ENCODE data around the gene CD36. TPM values are rescaled to one million over a fixed set of nuclear protein-coding genes. Genes with fewer than 3 reads are reported as not detected.

CD36 gene
- total and polyA plus RNA-seq, 10 of the 15 experiments (the other 5 are each of a cell fraction or from before 2014, with no cell fraction given): 0.20 to 283 (median 172) TPM

- H3K36me3 ChIP-seq (ENCODE audit: control insufficient read depth in 2 of 2, insufficient read depth in 2 of 2, low read length in 1 of 2): no peaks in the 10 kb centered on the region
- ATAC-seq (no peak), DNase-seq (ENCODE audit: low read depth, low spot score) (no peak), FAIRE-seq (no peak)
- intact Hi-C loops (cut with micrococcal nuclease; ENCODE audit: unreplicated experiment): no loop called here
- no peak for TF ChIP-seq NFIC (IDR thresholded peaks at IDR 0.05; ENCODE audit: low read depth, low read length)
- no peak for TF ChIP-seq DPF2 (IDR thresholded peaks at IDR 0.05)
- TF ChIP-seq MLLT1 (IDR thresholded peaks at IDR 0.05): no peak
- H2AFZ ChIP-seq (ENCODE audit: control insufficient read depth, low read depth, low read length): no peak overlapping the region
- CTCF ChIA-PET: no interaction called here
- 43% methylated on average over 2 of the region's 2 CpGs for WGBS (ENCODE audit: insufficient coverage, insufficient replicate concordance, low lambda C conversion rate, missing lambda C conversion rate)
- no TSS peak for BruUV-seq (replicated peaks)
- RAD21 ChIA-PET (ENCODE audit: unreplicated experiment): no interaction called here
- no peak overlapping the region for H3K4me3 ChIP-seq
- H4K20me1 ChIP-seq (ENCODE audit: control insufficient read depth, insufficient read depth): no peaks in the 10 kb centered on the region
- H3K79me2 ChIP-seq (ENCODE audit: control insufficient read depth, insufficient read depth, low read length): no peaks in the 10 kb centered on the region
- H3K4me1 ChIP-seq (ENCODE audit: control insufficient read depth, insufficient read depth, low read length): no peaks in the 10 kb centered on the region
- H3K9ac ChIP-seq (ENCODE audit: control insufficient read depth, insufficient read depth, low read length): no peak overlapping the region
- H3K27me3 ChIP-seq (replicated peaks in 1 of 2; ENCODE audit: control insufficient read depth in 2 of 2, insufficient read depth in 2 of 2, low read length in 1 of 2): no peaks in the 10 kb centered on the region
- no peak overlapping the region for H3K27ac ChIP-seq (ENCODE audit: control insufficient read depth, insufficient read depth)
- SMC1A ChIA-PET (ENCODE audit: uncharacterized antibody, unreplicated experiment): no interaction called here
- in situ Hi-C loops (cut with MboI): no loop called here
- no peak overlapping the region for H3K4me2 ChIP-seq (ENCODE audit: control insufficient read depth, insufficient read depth)
- POLR2A ChIA-PET: no interaction called here
- no peaks in the 10 kb centered on the region for H3K9me3 ChIP-seq (replicated peaks; ENCODE audit: control insufficient read depth, insufficient read depth, low read length)
Measured at GRCh38 chr7:80676404-80676803, 38.0 kb downstream of the CD36 start.

GRCh38 chr7:80677629-80678028 lies 39.2 kb downstream of the CD36 start:
- Histone ChIP-seq H3K27ac (ENCODE audit: control insufficient read depth, insufficient read depth) (no peak overlapping the region), H2AFZ (ENCODE audit: control insufficient read depth, low read depth, low read length) (no peak overlapping the region), H4K20me1 (ENCODE audit: control insufficient read depth, insufficient read depth) (no peaks in the 10 kb centered on the region), H3K9me3 (replicated peaks; ENCODE audit: control insufficient read depth, insufficient read depth, low read length) (no peaks in the 10 kb centered on the region), H3K4me2 (ENCODE audit: control insufficient read depth, insufficient read depth) (no peak overlapping the region), H3K36me3 (ENCODE audit: control insufficient read depth in 2 of 2, insufficient read depth in 2 of 2, low read length in 1 of 2) (no peaks in the 10 kb centered on the region), H3K79me2 (ENCODE audit: control insufficient read depth, insufficient read depth, low read length) (no peaks in the 10 kb centered on the region), H3K4me1 (ENCODE audit: control insufficient read depth, insufficient read depth, low read length) (no peaks in the 10 kb centered on the region), H3K27me3 (replicated peaks in 1 of 2; ENCODE audit: control insufficient read depth in 2 of 2, insufficient read depth in 2 of 2, low read length in 1 of 2) (no peaks in the 10 kb centered on the region), H3K9ac (ENCODE audit: control insufficient read depth, insufficient read depth, low read length) (no peak overlapping the region), H3K4me3 (no peak overlapping the region)
- 37% methylated on average over 1 of the region's 1 CpG for WGBS (ENCODE audit: insufficient coverage, insufficient replicate concordance, low lambda C conversion rate, missing lambda C conversion rate)
- intact Hi-C loops (cut with micrococcal nuclease; ENCODE audit: unreplicated experiment): no loop called here
- DNase-seq (ENCODE audit: low read depth, low spot score): no peak
- ChIA-PET POLR2A (no interaction called here), SMC1A (ENCODE audit: uncharacterized antibody, unreplicated experiment) (no interaction called here), CTCF (no interaction called here), RAD21 (ENCODE audit: unreplicated experiment) (no interaction called here)
- TF ChIP-seq SMARCA5 (IDR thresholded peaks at IDR 0.05): no peak
- TF ChIP-seq JUNB (IDR thresholded peaks at IDR 0.05): peak; percentile 77
- no peak for TF ChIP-seq IKZF2 (IDR thresholded peaks at IDR 0.05)
- no peak for TF ChIP-seq DPF2 (IDR thresholded peaks at IDR 0.05)
- in situ Hi-C loops (cut with MboI): no loop called here
- no TSS peak for BruUV-seq (replicated peaks)
- no peak for ATAC-seq
- FAIRE-seq: no peak
